Dermis blood vessel endothelial cell (primary cell): ENCODE measurements around the gene SLC38A3. TPM values are rescaled to one million over a fixed set of nuclear protein-coding genes. Genes with fewer than 3 reads are reported as not detected.

Experiments used
- DNase-seq: peaks from one replicate; pipeline ENCODE4 v3.0.0; 2010
- total RNA-seq: library from RNA; depleted of rRNA; stranded (reverse); fragments of >200 nt; gene quantifications from 2 replicates; pipeline ENCODE4 v1.2.3, GENCODE V29; 2014

SLC38A3 gene
- total RNA-seq, 1 donor from 2014 or later: not detected

GRCh38 chr3:50269460-50269859, 64.4 kb downstream of the SLC38A3 start:
- no peak for DNase-seq

GRCh38 chr3:50269977-50270413, 64.9 kb downstream of the SLC38A3 start:
- DNase-seq: no peak

DNA sequence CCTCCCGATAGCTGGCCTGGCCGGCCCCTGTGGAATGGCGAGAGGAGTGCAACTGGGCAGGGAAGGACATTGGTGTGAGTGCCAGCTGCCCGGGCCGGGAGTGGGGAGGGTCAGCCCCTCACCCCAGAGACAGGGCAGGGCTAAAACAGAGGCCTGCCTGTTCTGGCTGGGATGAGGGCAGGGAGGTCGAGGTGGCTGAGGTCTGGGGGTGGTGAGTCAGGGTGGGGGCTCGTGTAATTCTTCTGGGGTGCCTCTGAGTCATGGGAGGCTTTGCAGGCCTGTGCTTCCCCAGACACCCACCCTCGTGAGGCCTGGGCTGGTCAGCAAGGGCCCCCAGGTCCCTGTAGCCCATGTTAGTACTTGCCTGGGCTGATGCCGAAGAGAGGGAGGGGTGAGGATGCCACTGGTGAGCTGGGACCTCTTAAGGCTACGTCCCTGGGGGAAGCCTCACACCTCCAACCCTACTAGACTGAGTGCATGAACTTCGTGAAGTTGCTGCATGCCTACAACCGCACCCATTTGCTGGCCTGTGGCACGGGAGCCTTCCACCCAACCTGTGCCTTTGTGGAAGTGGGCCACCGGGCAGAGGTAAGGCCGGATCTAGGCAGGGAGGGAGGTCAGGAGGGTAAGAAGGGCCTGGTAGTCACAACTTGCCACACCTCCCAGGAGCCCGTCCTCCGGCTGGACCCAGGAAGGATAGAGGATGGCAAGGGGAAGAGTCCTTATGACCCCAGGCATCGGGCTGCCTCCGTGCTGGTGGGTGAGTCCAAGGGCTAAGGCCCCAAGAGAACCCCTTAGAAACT, 65.6 kb downstream of the SLC38A3 start:
- no peak for DNase-seq

Other genes with a start within 250 kb of the SLC38A3 start
- 201 and 249 TPM in 2 replicates for gene RBM5, start 116.4 kb upstream of the SLC38A3 start, total RNA-seq
- 44.6 and 79.4 TPM in 2 replicates for gene SEMA3F, start 49.9 kb upstream of the SLC38A3 start, total RNA-seq
- not detected in 2 replicates for gene GNAT1, start 13.7 kb upstream of the SLC38A3 start, total RNA-seq
- 624 and 776 TPM in 2 replicates for gene GNAI2, start 30.9 kb downstream of the SLC38A3 start, total RNA-seq
- 0.51 and 1.4 TPM in 2 replicates for gene SEMA3B, start 63.9 kb downstream of the SLC38A3 start, total RNA-seq
- not detected in 2 replicates for gene LSMEM2, start 73.8 kb downstream of the SLC38A3 start, total RNA-seq
- gene IFRD2, start 87.2 kb downstream of the SLC38A3 start, total RNA-seq: 92.2 and 113 TPM in 2 replicates
- 24.0 and 28.1 TPM in 2 replicates for gene HYAL3, start 94.1 kb downstream of the SLC38A3 start, total RNA-seq
- 4.9 and 7.3 TPM in 2 replicates for gene NAA80, start 94.1 kb downstream of the SLC38A3 start, total RNA-seq
- 11.4 and 30.6 TPM in 2 replicates for gene HYAL1, start 98.3 kb downstream of the SLC38A3 start, total RNA-seq
- gene HYAL2, start 117.5 kb downstream of the SLC38A3 start, total RNA-seq: 600 and 601 TPM in 2 replicates
- gene TUSC2, start 123.0 kb downstream of the SLC38A3 start, total RNA-seq: 19.7 and 20.8 TPM in 2 replicates
- 21.7 and 28.8 TPM in 2 replicates for gene RASSF1, start 135.6 kb downstream of the SLC38A3 start, total RNA-seq
- 0.05 TPM in 1 of 2 replicates, not detected in the other for gene ZMYND10, start 140.5 kb downstream of the SLC38A3 start, total RNA-seq
- gene NPRL2, start 145.5 kb downstream of the SLC38A3 start, total RNA-seq: 14.0 and 16.8 TPM in 2 replicates
- gene CYB561D2, start 145.6 kb downstream of the SLC38A3 start, total RNA-seq: 26.2 and 30.0 TPM in 2 replicates
- gene TMEM115, start 154.2 kb downstream of the SLC38A3 start, total RNA-seq: 60.3 and 61.6 TPM in 2 replicates